WTC11 (cell line): ENCODE data around the gene CYP1A2. TPM values are rescaled to one million over a fixed set of nuclear protein-coding genes. Genes with fewer than 3 reads are reported as not detected.

ENCODE experiments used
- ATAC-seq: fragments of 200-7000 bp; cut with Tn5 transposase; 2 replicates; pipeline ENCODE4 v1.10.0; 2021; ENCODE audit warnings: mild to moderate bottlenecking, moderate library complexity
- CTCF ChIA-PET: fragments of 300-600 bp; sonication (Branson Sonifier 250); formaldehyde crosslinking; loops from one replicate; lab custom pipeline; 2021; ENCODE audit warnings: antibody characterized with exemption; lab: Charles Lee
- POLR2A ChIA-PET: fragments of 350-600 bp; sonication (Branson Sonifier 250); formaldehyde crosslinking; loops from one replicate; lab custom pipeline; 2021; ENCODE audit warnings: antibody characterized with exemption; lab: Charles Lee
- DNase-seq: peaks from one replicate; pipeline ENCODE4 v3.0.0; 2021; ENCODE audit warnings: low spot score
- H3K27ac Mint-ChIP-seq: 2 replicates; pipeline ENCODE4 v1.8.0; 2021; ENCODE audit warnings: mixed read lengths
- H3K27me3 Mint-ChIP-seq: 2 replicates; pipeline ENCODE4 v1.8.0; 2021; ENCODE audit warnings: low read depth, mild to moderate bottlenecking, moderate library complexity, mixed read lengths
- H3K36me3 Mint-ChIP-seq: 2 replicates; pipeline ENCODE4 v1.8.0; 2021; ENCODE audit warnings: mixed read lengths
- H3K4me1 Mint-ChIP-seq: 2 replicates; pipeline ENCODE4 v1.8.0; 2022; ENCODE audit warnings: mixed read lengths
- H3K4me3 Mint-ChIP-seq: 2 replicates; pipeline ENCODE4 v1.8.0; 2021; ENCODE audit warnings: mild to moderate bottlenecking, moderate library complexity, mixed read lengths
- H3K9me3 Mint-ChIP-seq: 2 replicates; pipeline ENCODE4 v1.8.0; 2021; ENCODE audit warnings: mixed read lengths
- KAT7 ChIP-seq: sonication (generic); formaldehyde crosslinking; IDR thresholded peaks from 2 replicates; pipeline ENCODE4 v1.8.1; 2023; ENCODE audit warnings: missing genetic modification reagents, mild to moderate bottlenecking, borderline replicate concordance
- NR1H2 ChIP-seq: sonication (generic); formaldehyde crosslinking; IDR thresholded peaks from 2 replicates; pipeline ENCODE4 v1.9.0; 2021; ENCODE audit warnings: mild to moderate bottlenecking, moderate library complexity, missing genetic modification reagents
- NR2C2 ChIP-seq: sonication (generic); formaldehyde crosslinking; IDR thresholded peaks from 2 replicates; pipeline ENCODE4 v1.8.0; 2022; ENCODE audit warnings: mild to moderate bottlenecking, missing genetic modification reagents
- RORB ChIP-seq: fragments of 250-450 bp; sonication (Bioruptor Pico); IDR thresholded peaks from 2 replicates; pipeline ENCODE4 v1.9.0; 2021; ENCODE audit warnings: mild to moderate bottlenecking
- SMAD4 ChIP-seq: sonication (generic); formaldehyde crosslinking; IDR thresholded peaks from 2 replicates; pipeline ENCODE4 v1.8.0; 2022; ENCODE audit warnings: mild to moderate bottlenecking, missing genetic modification reagents
- ZNF138 ChIP-seq: sonication (generic); formaldehyde crosslinking; conservative IDR thresholded peaks from 2 replicates; pipeline ENCODE4 v1.8.1; 2022; ENCODE audit warnings: mild to moderate bottlenecking, moderate library complexity, missing genetic modification reagents
- ZNF317 ChIP-seq: sonication (generic); formaldehyde crosslinking; IDR thresholded peaks from 2 replicates; pipeline ENCODE4 v1.8.1; 2023; ENCODE audit warnings: low read depth, mild to moderate bottlenecking, moderate library complexity, missing genetic modification reagents, borderline replicate concordance
- ZNF396 ChIP-seq: fragments of 250-450 bp; sonication (Bioruptor Pico); IDR thresholded peaks from 2 replicates; pipeline ENCODE4 v1.8.0; 2021; ENCODE audit warnings: mild to moderate bottlenecking, moderate library complexity, borderline replicate concordance
- total RNA-seq: library from RNA; stranded (reverse); gene quantifications from 3 replicates; pipeline ENCODE4 v1.2.3, GENCODE V29; 2021
- TF ChIP-seq, protein P1 (sequence below): sonication (generic); formaldehyde crosslinking; IDR thresholded peaks from 2 replicates; pipeline ENCODE4 v1.8.1; 2022; ENCODE audit warnings: low read depth, missing genetic modification reagents, borderline replicate concordance
- TF ChIP-seq, protein P2 (sequence below): fragments of 250-450 bp; sonication (Bioruptor Pico); IDR thresholded peaks from 2 replicates; pipeline ENCODE4 v1.9.0; 2021; ENCODE audit warnings: mild to moderate bottlenecking
- TF ChIP-seq, protein P3 (sequence below): sonication (generic); formaldehyde crosslinking; IDR thresholded peaks from 2 replicates; pipeline ENCODE4 v1.8.1; 2023; ENCODE audit warnings: mild to moderate bottlenecking, missing genetic modification reagents, borderline replicate concordance
- TF ChIP-seq, protein P4 (sequence below): fragments of 250-450 bp; sonication (Bioruptor Pico); IDR thresholded peaks from 2 replicates; pipeline ENCODE4 v1.9.0; 2021; ENCODE audit warnings: mild to moderate bottlenecking
- TF ChIP-seq, protein P5 (sequence below): sonication (generic); formaldehyde crosslinking; IDR thresholded peaks from 2 replicates; pipeline ENCODE4 v1.8.1; 2023; ENCODE audit warnings: mild to moderate bottlenecking, missing genetic modification reagents, moderate library complexity
- TF ChIP-seq, protein P6 (sequence below): sonication (generic); formaldehyde crosslinking; IDR thresholded peaks from 2 replicates; pipeline ENCODE4 v1.8.0; 2022; ENCODE audit warnings: missing genetic modification reagents

The CYP1A2 gene
- total RNA-seq, 1 experiment from 2014 or later = not detected

DNA sequence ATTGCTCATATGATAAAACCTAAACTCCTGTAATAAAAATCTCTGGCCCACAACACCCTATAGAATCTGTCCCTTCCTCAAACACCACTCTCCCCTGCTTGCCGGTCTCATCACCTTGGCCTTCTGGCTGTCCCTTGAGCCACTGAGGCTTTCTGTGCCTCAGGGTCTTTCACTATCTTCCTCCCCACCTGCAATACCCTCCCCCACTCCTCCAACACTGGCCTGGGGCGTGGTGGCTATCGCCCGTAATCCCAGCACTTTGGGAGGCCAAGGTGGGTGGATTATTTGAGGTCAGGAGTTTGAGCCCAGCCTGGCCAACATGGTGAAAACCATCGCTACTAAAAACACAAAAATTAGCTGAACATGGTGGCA lies 29.9 kb downstream of the CYP1A2 start:
- Mint-ChIP-seq H3K4me1 (peaks cover 49% of the 10 kb centered on the region), H3K36me3 (no peaks in the 10 kb centered on the region), H3K9me3 (no peaks in the 10 kb centered on the region), H3K4me3 (no peak overlapping the region), H3K27me3 (peaks cover 26% of the 10 kb centered on the region), H3K27ac (no peak overlapping the region)
- POLR2A ChIA-PET = interaction anchor here (0.7 kb wide), 1 partner anchor 774 kb away, joined by 9 read pairs; no protein-coding TSS in a partner anchor
- CTCF ChIA-PET = interaction anchor here (1.4 to 14.8 kb wide), 5 partner anchors 5 to 157 kb away, joined by 6 to 360 read pairs (median 19); partner anchors contain the start of gene CSK
- ATAC-seq (no peak), DNase-seq (no peak)
- TF ChIP-seq ZNF396 (CRISPR knock-in tag) (no peak), ZNF138 (CRISPR knock-in tag) (no peak), ZNF317 (no peak)
- TF ChIP-seq, protein P1, sequence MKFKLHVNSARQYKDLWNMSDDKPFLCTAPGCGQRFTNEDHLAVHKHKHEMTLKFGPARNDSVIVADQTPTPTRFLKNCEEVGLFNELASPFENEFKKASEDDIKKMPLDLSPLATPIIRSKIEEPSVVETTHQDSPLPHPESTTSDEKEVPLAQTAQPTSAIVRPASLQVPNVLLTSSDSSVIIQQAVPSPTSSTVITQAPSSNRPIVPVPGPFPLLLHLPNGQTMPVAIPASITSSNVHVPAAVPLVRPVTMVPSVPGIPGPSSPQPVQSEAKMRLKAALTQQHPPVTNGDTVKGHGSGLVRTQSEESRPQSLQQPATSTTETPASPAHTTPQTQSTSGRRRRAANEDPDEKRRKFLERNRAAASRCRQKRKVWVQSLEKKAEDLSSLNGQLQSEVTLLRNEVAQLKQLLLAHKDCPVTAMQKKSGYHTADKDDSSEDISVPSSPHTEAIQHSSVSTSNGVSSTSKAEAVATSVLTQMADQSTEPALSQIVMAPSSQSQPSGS (CRISPR knock-in tag) = no peak
- TF ChIP-seq, protein P2, sequence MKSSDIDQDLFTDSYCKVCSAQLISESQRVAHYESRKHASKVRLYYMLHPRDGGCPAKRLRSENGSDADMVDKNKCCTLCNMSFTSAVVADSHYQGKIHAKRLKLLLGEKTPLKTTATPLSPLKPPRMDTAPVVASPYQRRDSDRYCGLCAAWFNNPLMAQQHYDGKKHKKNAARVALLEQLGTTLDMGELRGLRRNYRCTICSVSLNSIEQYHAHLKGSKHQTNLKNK (CRISPR knock-in tag) = no peak
- TF ChIP-seq, protein P3, sequence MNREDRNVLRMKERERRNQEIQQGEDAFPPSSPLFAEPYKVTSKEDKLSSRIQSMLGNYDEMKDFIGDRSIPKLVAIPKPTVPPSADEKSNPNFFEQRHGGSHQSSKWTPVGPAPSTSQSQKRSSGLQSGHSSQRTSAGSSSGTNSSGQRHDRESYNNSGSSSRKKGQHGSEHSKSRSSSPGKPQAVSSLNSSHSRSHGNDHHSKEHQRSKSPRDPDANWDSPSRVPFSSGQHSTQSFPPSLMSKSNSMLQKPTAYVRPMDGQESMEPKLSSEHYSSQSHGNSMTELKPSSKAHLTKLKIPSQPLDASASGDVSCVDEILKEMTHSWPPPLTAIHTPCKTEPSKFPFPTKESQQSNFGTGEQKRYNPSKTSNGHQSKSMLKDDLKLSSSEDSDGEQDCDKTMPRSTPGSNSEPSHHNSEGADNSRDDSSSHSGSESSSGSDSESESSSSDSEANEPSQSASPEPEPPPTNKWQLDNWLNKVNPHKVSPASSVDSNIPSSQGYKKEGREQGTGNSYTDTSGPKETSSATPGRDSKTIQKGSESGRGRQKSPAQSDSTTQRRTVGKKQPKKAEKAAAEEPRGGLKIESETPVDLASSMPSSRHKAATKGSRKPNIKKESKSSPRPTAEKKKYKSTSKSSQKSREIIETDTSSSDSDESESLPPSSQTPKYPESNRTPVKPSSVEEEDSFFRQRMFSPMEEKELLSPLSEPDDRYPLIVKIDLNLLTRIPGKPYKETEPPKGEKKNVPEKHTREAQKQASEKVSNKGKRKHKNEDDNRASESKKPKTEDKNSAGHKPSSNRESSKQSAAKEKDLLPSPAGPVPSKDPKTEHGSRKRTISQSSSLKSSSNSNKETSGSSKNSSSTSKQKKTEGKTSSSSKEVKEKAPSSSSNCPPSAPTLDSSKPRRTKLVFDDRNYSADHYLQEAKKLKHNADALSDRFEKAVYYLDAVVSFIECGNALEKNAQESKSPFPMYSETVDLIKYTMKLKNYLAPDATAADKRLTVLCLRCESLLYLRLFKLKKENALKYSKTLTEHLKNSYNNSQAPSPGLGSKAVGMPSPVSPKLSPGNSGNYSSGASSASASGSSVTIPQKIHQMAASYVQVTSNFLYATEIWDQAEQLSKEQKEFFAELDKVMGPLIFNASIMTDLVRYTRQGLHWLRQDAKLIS (CRISPR knock-in tag) = no peak
- TF ChIP-seq, protein P4, sequence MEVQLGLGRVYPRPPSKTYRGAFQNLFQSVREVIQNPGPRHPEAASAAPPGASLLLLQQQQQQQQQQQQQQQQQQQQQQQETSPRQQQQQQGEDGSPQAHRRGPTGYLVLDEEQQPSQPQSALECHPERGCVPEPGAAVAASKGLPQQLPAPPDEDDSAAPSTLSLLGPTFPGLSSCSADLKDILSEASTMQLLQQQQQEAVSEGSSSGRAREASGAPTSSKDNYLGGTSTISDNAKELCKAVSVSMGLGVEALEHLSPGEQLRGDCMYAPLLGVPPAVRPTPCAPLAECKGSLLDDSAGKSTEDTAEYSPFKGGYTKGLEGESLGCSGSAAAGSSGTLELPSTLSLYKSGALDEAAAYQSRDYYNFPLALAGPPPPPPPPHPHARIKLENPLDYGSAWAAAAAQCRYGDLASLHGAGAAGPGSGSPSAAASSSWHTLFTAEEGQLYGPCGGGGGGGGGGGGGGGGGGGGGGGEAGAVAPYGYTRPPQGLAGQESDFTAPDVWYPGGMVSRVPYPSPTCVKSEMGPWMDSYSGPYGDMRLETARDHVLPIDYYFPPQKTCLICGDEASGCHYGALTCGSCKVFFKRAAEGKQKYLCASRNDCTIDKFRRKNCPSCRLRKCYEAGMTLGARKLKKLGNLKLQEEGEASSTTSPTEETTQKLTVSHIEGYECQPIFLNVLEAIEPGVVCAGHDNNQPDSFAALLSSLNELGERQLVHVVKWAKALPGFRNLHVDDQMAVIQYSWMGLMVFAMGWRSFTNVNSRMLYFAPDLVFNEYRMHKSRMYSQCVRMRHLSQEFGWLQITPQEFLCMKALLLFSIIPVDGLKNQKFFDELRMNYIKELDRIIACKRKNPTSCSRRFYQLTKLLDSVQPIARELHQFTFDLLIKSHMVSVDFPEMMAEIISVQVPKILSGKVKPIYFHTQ (CRISPR knock-in tag) = no peak

DNA sequence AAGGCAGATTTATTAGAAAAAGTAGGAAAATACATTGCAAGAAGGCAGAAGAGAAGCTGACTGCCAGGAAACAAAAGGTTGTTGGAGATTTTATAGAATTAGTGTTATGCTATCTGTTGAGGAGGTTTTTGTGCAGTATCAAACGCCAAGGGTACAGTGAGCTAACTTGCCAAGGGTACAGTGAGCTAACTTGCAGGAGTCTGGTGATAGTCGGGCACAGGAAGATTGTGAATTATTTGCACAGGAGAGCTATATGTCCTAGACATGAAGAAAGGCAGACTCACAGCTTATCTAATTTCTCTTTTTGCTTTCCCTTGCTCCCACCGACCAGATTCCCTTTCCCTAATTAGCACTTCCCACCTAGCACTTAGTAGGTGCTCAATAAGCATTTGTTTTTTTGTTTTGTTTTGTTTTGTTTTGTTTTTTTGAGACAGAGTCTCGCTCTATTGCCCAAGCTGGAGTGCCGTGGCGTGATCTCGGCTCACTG lies 30.6 kb downstream of the CYP1A2 start:
- ChIA-PET CTCF (interaction anchor here (0.9 to 14.8 kb wide), 4 partner anchors 5 to 21 kb away, joined by 3 to 360 read pairs (median 190); partner anchors contain the start of gene CSK), POLR2A (no interaction called here)
- peaks cover 26% of the 10 kb centered on the region for H3K27me3 Mint-ChIP-seq
- H3K9me3 Mint-ChIP-seq = no peaks in the 10 kb centered on the region
- H3K4me1 Mint-ChIP-seq = peaks cover 47% of the 10 kb centered on the region
- no peak overlapping the region for H3K27ac Mint-ChIP-seq
- DNase-seq (no peak), ATAC-seq (no peak)
- no peak overlapping the region for H3K4me3 Mint-ChIP-seq
- no peaks in the 10 kb centered on the region for H3K36me3 Mint-ChIP-seq
- TF ChIP-seq, protein P5, sequence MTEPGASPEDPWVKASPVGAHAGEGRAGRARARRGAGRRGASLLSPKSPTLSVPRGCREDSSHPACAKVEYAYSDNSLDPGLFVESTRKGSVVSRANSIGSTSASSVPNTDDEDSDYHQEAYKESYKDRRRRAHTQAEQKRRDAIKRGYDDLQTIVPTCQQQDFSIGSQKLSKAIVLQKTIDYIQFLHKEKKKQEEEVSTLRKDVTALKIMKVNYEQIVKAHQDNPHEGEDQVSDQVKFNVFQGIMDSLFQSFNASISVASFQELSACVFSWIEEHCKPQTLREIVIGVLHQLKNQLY (CRISPR knock-in tag) = no peak
- no peak for TF ChIP-seq SMAD4
- TF ChIP-seq, protein P1 (CRISPR knock-in tag) = no peak
- TF ChIP-seq NR1H2 = no peak
- TF ChIP-seq, protein P3 (CRISPR knock-in tag) = no peak
- TF ChIP-seq RORB (CRISPR knock-in tag) = no peak
- TF ChIP-seq NR2C2 (CRISPR knock-in tag) = no peak
- TF ChIP-seq, protein P6, sequence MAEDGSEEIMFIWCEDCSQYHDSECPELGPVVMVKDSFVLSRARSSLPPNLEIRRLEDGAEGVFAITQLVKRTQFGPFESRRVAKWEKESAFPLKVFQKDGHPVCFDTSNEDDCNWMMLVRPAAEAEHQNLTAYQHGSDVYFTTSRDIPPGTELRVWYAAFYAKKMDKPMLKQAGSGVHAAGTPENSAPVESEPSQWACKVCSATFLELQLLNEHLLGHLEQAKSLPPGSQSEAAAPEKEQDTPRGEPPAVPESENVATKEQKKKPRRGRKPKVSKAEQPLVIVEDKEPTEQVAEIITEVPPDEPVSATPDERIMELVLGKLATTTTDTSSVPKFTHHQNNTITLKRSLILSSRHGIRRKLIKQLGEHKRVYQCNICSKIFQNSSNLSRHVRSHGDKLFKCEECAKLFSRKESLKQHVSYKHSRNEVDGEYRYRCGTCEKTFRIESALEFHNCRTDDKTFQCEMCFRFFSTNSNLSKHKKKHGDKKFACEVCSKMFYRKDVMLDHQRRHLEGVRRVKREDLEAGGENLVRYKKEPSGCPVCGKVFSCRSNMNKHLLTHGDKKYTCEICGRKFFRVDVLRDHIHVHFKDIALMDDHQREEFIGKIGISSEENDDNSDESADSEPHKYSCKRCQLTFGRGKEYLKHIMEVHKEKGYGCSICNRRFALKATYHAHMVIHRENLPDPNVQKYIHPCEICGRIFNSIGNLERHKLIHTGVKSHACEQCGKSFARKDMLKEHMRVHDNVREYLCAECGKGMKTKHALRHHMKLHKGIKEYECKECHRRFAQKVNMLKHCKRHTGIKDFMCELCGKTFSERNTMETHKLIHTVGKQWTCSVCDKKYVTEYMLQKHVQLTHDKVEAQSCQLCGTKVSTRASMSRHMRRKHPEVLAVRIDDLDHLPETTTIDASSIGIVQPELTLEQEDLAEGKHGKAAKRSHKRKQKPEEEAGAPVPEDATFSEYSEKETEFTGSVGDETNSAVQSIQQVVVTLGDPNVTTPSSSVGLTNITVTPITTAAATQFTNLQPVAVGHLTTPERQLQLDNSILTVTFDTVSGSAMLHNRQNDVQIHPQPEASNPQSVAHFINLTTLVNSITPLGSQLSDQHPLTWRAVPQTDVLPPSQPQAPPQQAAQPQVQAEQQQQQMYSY (CRISPR knock-in tag) = no peak
- TF ChIP-seq KAT7 (CRISPR knock-in tag) = no peak
